ENCODE measurements around the gene ADGRA1.
"Not testable (repeated sequence)": the region's sequence is repeated elsewhere in the genome, so short reads cannot be mapped to it uniquely, and the experiment has no call there.

ADGRA1 gene

DNA sequence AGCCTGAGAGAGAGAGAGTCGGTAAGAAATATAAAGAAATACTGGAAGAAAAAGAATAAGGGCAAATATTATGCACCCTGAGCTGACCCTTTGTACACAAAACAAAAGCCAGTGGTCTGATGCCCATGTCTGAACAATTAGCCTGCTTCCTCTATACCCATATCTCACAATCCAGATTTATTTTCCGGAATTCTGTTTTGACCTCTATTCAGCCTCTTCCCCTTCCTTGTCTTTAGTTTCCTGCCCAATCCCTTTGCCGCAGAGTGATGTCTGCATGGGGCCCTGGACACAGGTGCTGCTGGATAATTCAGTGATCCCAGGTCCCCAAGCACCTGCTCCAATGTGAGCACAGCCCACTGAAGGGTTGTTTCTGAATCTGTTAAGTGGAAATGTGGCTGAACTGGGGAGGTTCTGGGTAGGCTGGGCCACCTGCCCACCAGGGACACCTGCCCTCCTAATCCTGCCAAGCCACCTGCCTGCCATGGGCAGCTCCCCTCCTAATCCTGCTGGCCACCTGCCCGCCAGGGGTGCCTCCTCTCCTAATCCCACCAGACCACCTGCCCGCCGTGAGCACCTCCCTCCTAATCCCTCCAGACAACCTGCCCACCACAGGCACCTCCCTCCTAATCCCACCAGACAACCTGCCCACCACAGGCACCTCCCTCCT is 23.0 kb downstream of the ADGRA1 start:
- no peak for DNase-seq (ENCODE audit: low read depth in 2 of 2)

DNA sequence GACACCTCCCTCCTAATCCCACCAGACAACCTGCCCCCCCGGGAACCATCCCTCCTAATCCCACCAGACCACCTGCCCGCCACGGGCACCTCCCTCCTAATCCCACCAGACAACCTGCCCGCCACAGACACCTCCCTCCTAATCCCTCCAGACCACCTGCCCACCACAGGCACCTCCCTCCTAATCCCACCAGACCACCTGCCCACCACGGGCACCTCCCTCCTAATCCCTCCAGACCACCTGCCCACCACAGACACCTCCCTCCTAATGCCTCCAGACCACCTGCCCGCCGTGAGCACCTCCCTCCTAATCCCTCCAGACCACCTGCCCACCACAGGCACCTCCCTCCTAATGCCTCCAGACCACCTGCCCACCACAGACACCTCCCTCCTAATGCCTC is 23.9 kb downstream of the ADGRA1 start:
- DNase-seq (ENCODE audit: low read depth in 2 of 2), result not testable (repeated sequence)

DNA sequence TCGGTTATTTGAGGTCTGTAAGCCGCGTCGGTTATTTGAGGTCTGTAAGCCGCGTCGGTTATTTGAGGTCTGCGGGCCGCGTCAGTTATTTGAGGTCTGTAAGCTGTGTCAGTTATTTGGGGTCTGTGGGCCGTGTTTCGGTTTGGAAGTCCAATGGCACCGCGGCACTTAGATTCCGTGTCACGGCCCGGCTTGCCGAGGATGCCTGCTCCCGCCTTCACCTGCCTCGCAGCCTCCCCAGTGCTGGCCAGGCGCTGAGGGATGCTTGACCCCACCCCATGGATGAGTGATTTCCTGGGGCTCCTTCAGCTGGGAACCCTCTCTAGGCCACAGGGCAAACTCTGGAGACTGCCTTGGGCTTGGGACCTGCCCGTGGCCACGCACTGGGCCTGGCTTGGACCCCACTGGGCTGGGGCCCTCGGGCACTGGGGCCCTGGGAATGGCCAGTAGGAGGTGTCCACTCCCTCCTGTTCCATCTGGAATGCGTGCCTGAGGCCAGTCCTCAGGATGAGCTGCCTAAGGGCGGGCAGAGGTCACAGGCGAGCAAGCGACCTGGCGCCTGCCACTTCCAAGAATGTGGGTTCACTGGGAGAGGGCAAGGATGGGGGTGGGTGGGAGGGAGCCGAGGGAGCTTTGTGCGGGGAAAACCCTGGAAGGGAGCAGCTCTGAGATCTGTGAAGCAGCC is 25.6 kb downstream of the ADGRA1 start:
- no peak for DNase-seq (ENCODE audit: low read depth in 2 of 2)

DNA sequence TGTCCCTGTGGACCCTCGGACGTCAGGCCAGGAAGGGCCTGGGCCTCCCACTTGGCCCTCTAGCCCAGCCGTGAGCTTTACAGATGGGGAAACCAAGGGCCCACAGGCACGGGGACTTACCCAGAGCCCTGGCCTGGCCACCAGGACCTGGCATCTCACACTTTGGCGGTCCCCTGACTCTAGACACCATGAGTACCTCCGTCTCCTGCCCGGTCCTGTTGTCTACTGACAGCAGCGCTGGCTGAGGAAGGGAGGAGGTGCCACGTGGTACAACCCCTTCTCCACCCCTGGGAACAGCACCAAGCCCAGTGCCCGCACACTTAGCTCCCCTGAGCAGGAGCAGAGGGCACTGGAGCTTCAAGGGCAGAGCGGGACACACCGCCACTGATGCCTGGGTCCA is 26.1 kb downstream of the ADGRA1 start:
- no peak for DNase-seq (ENCODE audit: low read depth in 2 of 2)

DNA sequence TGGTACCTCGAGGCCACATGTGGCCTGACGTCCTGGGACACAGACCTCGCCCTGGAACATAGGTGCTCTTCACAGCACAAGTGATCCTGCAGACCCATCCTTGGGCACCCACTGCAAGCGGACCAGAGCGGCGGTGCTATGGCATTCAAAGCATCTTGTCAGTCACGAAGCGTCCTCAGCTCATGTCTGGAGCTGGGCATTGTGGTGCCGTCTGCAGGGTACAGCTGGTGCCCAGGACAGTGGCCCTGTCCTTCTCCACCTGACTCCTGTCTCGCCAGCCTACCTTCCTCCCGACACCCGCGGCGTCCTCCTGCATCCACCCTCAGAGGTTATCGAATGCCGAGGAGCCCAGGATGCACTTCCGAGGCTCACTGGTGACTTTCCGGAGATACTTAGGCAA is 26.5 kb downstream of the ADGRA1 start:
- no peak for DNase-seq (ENCODE audit: low read depth in 2 of 2)

DNA sequence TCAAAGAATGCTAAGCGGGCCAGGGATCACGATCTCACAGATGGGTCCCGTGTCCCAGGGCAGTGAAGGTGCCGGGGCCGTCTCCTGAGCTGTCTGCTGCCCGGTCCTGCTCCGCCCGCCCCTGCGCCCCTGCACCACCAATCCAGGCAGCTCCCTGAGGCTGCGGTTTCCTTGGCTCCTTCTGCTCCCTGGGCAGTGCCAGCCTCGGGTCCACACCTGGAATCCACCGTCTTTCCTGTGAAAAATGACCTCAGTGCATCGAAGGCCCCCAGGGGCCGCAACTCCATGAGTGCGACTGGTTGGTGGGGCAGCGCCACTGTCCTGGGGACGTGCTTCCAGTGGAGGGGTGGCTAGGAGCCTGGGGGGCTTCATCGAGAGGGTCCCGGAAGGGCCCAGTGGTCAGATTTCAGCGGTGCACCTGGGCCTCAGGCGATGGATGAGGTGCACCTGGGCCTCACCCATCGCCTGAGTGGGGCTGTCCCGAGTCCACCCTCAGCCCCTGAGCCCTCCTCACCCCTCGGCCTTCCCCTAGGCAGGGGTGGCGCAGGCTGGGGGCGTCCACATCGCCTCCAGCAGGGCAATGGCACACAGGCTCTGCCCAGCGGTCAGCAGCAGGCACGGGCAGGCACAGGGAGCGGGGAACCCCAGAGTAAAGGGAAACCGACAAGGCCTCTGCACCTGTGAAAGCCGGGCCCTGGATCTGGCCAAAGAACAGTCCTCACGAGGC is 27.2 kb downstream of the ADGRA1 start:
- DNase-seq (ENCODE audit: low read depth in 2 of 2), result no peak

DNA sequence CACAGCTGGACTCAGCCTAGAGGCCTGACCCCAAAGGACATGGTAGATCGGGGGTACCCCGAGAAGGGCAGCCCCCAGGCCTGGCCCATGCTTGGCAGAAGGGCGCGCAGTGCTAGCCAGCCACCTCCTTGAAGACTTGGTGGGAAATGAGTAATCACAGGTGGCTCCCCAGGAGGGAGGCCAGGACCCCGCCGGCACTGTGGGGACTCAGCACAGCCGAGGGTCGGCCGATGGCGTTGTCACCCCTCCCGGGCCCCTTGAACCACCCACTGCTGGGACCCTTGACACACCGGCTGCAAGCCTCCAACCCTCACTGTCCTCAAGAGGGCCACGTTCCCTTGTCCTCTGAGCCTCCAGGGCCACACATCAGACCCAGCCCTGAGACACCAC is 27.7 kb downstream of the ADGRA1 start:
- no peak for DNase-seq (ENCODE audit: low read depth in 2 of 2)

DNA sequence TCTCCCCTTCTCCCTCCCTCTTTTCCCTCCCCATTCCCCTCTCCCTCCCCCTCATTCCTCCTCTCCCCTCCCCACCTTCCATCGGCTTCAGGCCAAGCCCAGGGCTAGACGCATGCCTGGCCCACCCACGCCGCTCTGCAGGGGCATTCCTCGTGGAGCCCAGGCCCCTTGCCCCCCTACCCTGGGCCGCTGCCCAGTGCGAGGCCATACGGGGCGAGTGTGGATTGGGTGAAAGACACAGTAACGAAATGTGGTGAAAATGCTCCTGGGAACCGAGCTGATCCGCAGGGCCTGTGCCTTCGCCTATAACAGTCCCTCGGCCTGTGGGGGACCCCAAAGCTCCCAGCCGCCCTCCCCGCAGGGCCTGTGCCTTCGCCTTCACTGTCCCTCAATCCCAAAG is 28.3 kb downstream of the ADGRA1 start:
- DNase-seq (ENCODE audit: low read depth in 2 of 2), result no peak

DNA sequence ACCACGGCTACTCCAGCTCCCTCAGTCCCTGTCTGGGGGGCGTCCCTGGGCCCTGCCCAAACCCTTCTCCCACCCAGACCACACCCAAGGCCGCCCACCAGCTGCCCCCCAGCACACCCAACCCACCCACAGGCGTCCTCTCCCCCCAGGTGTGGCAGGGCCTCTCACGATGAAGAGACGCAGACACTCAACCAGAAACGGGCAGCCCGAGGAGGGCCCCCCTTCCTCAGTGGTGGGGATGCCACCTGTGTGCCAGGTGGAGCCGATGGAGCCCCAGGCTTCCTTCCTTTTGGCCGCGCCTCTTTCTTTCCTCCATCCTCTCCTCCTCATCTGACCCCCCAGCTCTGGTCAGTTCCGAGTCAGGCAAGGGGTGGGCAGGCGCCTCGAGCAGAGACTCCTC is 28.7 kb downstream of the ADGRA1 start:
- no peak for DNase-seq (ENCODE audit: low read depth in 2 of 2)

DNA sequence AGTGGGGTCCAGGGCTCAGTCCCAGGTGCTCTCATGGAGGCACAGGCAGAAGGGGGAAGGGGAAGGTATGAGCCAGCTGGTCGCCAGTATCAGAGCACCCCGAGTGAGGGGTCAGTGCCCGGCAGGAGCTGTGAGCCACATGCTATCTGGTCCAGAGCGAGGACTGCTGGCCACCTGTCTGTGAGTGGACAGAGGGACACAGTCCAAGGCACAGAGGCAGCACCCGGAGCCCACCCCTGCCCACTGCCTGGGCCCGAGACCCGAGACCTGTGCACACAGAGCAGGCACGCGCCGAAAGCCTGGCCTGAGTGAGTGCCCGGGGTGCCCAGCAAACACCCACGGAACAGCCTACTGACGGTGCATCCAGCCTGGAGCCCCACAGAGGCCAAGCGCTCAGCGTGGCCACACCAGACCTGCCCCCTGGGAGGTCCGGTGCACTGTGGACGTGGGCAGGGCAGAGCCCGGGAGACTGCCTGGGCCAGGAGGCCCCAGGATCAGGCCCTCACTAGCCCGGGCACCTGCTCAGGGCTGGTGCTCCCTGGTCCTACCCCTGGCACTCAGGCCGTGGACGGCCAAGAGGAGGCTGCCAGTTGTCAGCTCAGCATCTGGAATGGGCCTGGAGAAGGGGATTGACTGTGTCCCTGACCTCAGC is 29.4 kb downstream of the ADGRA1 start:
- no peak for DNase-seq (ENCODE audit: low read depth in 2 of 2)

DNA sequence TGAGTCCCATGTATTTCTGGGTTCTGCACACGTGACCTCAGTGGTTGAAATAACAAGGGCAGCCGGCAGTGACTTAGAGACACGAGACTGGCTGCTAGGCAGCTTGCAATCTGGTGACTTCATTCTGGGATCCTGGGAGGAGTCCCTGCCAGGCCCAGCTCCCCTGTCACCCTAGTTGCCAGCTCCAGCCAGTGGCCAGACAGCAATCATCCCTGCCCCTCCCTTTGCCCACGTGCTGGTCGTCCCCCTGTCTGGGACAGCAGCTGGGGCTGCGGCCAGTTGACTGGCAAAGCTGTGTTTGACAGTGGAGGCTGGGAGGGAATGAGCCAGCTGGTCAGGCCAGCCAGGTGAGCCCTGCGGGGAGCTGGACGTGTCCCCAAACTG is 30.0 kb downstream of the ADGRA1 start:
- DNase-seq (ENCODE audit: low read depth in 2 of 2), result no peak

DNA sequence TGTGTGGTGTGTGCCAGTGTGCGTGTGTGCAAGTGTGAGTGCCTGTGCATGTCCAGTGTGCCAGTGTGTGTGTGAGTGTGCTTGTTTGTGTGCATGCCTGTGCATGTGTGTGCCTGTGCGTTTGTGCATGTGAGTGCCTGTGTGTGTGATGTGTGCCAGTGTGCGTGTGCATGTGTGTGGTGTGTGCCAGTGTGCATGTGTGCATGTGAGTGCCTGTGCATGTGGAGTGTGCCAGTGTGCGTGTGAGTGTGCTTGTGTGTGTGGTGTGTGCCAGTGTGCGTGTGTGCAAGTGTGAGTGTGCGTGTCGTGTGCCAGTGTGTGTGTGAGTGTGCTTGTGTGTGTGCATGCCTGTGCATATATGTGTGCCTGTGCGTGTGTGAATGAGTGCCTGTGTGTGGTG is 33.8 kb downstream of the ADGRA1 start:
- DNase-seq (ENCODE audit: low read depth in 2 of 2), result no peak

DNA sequence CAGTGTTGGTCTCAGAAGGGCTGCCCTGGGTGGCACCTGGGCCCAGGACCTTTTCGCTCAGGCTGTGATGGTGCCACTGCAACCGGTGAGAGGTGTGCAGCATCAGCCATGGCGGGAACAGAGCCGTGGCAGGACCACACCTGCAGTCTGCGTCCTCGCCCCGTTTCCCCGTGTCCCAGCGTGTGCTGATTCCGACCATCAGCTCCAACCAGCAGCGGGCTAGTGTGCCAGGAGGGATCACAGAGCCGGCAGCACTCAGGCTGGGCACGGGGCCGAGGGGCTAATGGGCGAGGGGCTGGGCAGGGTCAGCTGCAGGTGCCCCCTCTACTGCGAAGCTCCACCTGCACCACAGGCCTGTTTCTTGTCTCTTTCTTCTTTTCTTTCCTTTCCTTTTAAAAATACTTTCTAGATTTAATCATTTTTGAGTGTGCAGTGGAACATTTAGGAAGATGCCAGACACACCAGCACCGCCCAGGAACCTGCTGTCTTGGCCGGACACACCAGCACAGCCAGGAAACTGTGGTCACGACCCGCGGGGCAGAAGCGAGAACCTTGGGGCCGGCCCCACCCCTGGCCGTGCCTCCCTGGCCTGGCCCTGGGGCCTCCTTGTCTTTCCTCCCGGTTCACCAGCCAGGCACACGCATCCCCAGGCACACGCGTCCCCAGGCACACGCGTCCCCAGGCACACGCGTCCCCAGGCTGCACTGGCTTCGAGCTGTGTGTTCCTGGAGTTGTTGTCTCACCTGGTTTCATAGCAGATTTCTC is 34.6 kb downstream of the ADGRA1 start:
- no peak for DNase-seq (ENCODE audit: low read depth in 2 of 2)

DNA sequence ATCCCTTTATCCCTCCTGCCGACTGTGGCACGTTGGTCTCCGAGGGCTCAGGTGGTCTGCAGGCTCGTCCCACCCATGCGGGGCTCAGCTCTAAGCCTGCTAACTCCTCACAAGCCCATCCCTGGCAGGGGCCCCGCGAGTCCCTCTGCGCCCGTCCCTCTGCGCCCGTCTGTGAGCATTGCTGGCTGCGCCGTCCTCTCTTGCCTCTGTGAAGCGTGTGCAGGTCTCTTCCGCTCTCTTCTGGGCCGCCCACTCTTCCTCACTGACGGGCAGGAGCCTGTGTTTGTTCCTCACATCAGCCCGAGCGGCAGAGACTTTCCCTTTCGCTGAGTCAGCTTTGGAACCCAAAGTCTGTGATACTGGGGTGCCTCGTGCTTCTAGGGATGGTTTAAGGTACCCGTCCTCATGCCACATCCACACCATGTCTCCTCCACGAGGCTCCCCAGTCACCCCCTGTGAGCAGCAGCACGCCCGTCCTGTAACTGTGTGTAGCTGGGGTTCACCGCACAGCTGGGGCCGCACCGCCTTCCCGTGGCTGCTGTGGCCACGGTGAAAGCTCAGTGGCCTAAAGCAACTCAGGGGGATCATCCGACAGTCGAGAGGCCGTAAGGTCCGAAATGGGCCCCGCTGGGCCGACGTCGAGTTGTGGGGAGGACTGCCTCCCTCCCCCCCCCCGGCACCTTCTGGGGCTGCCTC is 35.5 kb downstream of the ADGRA1 start:
- DNase-seq (ENCODE audit: low read depth in 2 of 2), result no peak

DNA sequence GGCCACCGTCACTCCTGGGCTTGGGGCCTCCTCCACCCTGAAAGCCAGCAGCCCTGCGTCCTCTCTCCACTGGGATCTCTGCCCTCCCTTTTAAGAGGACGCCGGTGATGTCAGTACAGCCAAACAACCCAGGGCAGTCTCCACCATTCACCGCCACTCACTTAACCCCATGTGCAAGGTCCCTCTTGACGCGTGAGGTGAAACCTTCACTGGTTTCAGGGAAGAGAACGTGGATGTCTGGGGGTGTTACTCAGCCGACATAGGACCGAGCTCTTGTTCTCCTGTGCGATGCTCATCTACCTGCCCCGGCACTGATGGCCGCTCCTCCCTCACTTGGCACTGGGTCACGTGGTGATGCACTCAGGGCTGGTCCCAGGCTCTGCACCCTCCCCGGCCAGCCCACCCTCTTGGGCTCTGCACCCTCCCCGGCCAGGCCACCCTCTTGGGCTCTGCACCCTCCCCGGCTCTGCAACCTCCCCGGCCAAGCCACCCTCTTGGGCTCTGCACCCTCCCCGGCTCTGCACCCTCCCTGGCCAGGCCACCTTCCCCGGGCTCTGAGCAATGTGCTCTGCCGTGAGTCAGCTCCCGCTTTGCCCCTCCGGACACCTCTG is 36.1 kb downstream of the ADGRA1 start:
- no peak for DNase-seq (ENCODE audit: low read depth in 2 of 2)

DNA sequence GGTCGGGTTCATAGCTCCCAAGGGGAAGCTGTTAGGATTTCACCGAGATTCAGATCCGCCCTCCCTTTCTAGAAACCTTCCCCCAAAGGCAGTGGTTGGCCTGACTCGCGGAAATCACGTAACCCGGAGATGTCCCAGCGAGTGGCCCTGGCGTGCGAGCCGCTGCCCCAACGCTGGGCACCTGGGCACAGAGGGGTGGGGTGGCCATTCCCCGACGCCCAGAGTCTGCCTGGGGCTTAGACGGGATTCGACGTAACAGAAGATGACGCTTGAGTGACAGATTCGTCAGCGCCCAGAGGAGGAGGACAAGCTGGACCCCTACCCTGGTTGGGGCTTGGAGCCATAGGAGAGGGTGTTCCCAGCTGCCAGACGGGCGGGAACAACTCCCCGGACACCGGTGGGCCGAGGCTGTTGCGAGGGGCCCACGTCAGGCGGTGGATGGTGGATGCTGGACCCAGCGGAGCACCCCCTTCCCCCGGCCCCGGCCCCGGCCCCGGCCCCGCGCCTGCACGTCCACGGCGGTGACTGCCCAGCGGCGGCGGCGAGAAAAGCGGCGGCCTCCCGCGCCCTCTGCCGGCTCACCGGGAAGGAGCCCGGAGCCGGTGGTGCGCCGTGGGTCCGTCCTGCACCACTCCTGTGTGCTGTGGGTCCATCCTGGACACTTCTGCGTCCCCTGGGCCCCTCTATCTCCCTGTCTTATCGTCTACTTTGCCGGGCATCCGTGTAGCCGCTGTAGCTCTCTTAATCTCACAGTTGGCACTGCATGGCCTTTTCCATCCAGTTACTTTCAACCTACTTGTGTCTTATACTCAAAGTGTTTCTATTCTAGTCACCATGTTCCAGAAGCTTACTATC is 36.9 kb downstream of the ADGRA1 start:
- no peak for DNase-seq (ENCODE audit: low read depth in 2 of 2)

DNA sequence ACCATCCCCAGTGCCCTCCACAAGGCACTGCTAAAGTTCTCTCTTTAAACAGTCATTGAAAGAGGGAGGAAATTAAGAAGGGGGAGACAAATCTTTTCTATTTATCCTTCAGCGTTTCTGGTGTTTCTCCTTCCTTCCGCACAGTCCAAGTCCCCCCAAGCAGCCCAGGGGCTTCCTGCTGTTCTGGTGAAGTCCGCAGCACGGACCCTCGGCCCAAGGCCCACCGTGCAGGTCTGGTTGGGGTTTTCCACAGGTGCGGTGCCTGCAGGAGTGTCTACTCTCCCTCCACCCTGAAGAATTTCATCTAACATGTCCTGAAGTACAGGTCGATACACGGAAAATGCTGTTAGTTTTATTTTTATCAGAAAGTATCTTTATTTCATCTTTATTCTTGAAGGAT is 38.2 kb downstream of the ADGRA1 start:
- DNase-seq (ENCODE audit: low read depth in 2 of 2), result no peak

DNA sequence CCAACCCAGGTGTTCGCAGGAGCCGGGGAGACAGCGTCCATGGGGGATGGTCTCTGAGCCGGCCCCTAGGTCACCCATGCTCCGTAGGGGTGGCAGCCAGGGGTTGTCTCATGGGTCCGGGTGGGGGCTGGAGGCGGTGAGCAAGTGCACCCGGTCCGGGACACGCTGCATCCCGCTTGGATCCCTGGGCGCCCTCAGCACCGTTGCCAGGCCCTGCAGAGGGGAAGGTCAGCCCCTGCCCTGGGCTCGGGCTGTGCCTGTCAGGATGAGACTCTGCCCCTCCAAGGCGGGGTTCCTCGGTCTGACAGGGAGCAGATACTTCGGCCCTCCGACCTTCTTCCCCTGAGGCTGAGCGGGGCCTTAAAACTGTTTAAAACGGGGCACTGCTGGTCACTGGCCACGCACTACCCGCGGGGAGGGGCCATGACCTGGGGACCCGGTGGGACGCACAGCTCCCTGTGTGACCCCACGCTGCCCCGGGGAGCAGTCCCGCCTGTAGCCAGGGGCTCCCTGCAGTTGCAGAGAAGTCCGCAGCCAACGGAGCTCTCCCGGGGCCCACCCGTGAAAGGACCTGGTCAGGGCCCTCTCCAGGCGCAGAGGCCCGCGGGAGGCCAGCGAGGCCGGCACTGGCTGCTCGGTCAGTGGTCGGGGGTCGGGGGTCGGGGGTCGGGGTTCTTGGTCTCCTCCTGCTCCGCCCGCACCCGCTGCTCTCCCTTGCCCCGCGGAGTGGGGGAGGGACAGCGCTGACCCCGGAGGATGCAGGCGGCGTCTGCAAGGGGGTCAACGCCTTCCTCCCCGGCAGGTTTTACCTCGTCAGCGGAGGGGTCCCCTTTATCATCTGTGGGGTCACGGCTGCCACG is 38.9 kb downstream of the ADGRA1 start:
- no peak for DNase-seq (ENCODE audit: low read depth in 2 of 2)

Data from stimulated activated CD8-positive, alpha-beta memory T cell treated with anti-CD3 and anti-CD28 coated beads, Interleukin-15, amount 100 ng/mL, for 4 hours (primary cell).